CD4-positive, alpha-beta T cell treated with Interleukin-15 for 1 hour (primary cell): ENCODE results near the gene SLC25A23.

Experiments
- DNase-seq: peaks from one replicate; pipeline ENCODE4 v3.0.0-alpha.2; 2020

The SLC25A23 gene

GRCh38 chr19:6393983-6394412, 65.6 kb downstream of the SLC25A23 start:
- DNase-seq, result peak; percentile 81

GRCh38 chr19:6393074-6393982, 66.3 kb downstream of the SLC25A23 start, which contains the start of gene GTF2F1:
Gene GTF2F1, minus strand, starts transcription at chr19:6393164. Its CDS starts 169 bp downstream, at chr19:6392995.
- DNase-seq, result peak; percentile 97

- peak; percentile 25 for DNase-seq
These were observed 67.1 kb downstream of the SLC25A23 start for GRCh38 chr19:6392221-6393073.
